AG10803 (cell line): ENCODE data around the gene SETD2.

Experiments
- DNase-seq: peaks from one replicate; pipeline ENCODE4 v3.0.0; 2010; ENCODE audit warnings: low read depth
- H3K4me3 ChIP-seq: 2 replicates; pipeline ENCODE4 v1.5.1; 2011; ENCODE audit warnings: mild to moderate bottlenecking, low read length, control low read depth
- CTCF ChIP-seq: conservative IDR thresholded peaks from 2 replicates; pipeline ENCODE4 v1.5.1; 2011; ENCODE audit warnings: mild to moderate bottlenecking, low read length, control low read depth, inconsistent platforms

Gene SETD2

DNA sequence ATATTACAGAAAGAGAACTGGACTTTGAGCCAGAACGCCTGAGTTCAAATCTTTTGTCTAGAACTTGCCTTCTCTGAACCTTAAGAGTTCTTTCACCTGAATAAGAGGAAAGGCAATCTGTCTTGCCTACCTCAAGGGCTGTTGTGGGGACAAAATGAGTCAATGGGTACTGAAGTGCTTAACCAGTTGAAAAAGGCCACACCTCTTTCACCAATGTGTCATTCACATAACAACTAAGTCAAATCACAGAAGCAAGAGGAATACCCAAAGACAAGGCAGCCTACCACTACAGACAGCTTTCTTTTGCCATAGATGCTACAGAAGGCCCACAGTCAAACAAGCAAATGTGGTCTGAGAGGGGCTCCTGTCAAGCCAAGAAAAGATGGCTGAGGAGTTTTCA lies 144.7 kb downstream of the SETD2 start:
- H3K4me3 ChIP-seq = no peak overlapping the region
- no peak for DNase-seq
- no peak for TF ChIP-seq CTCF

DNA sequence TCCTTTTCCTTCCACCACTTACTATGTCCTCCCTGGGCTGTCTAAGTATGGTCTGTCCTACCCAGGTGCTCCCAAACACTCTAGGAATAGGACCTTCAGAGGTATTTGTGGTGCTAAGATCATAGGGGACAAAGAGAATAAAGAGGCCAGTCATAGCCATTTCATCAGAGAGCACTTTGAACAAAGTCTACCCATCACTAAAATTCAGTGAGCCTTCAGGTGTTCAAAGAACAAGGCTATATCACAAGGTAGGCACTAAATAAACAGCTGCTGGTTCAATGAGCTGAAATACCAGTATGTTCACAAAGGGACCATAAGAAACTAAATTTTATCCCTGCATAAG lies 145.7 kb downstream of the SETD2 start:
- no peak for DNase-seq
- TF ChIP-seq CTCF = no peak
- no peak overlapping the region for H3K4me3 ChIP-seq

DNA sequence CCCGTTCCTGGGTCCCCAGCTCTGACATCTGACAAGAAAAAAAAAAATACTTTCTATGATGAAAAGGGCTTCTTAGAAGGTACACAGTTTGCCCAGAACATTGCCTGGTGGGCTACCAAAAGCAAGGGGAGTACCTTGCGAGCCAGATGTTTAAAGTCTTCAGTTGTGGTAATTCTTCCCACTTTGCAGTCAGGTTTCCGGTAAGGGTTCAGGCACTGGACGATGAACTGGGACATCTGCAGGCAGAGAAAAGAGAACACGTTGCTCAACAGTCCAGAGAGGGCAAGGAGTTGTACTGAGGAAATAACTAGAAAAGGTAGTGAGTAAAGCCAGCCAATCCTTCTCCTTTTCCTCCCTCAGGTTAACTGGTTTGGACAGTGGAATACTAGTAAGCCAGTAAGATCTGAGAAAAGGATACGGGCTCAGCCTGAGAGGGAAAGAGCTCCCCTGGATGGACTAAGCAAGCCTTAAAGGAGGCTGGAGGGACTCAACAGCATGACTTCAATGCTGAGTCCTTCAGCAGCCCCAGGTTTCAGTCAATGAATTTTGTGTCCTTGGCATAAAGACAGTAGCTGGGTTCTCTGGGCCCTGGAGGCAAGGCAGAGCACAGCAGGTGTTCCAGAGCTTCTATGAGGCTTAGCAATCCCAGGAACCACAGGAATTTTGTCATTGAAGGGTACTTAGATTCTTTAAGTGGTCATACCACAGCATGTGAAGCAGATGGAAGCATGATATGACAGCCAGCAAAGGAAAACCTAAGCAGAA lies 146.2 kb downstream of the SETD2 start:
- DNase-seq = peak; percentile 53
- H3K4me3 ChIP-seq = no peak overlapping the region
- no peak for TF ChIP-seq CTCF

DNA sequence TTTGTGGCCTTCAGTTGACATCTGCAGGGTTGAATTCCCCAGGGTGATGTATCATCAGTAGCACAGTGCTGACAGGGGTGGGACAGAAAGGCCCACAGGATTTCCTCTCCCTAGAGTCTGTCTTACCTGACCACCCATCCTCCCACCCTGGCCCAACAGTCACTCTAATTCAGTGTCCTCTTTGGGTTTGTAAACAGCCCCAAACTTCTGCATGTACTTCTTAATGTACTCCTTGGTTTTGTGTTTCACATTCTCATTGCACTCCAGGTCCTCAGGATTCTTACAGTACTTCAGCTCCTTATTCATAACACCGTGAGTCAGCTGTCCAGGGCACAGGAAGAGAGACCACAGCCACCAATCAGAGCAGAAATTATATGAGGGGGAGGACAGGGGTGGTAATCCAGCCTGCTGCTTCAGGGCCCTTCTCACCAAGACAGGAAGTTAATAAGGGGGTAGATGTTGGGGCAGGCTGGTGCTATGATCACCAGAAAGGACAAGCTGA lies 146.9 kb downstream of the SETD2 start:
- TF ChIP-seq CTCF = no peak
- no peak overlapping the region for H3K4me3 ChIP-seq
- DNase-seq = peak; percentile 76

DNA sequence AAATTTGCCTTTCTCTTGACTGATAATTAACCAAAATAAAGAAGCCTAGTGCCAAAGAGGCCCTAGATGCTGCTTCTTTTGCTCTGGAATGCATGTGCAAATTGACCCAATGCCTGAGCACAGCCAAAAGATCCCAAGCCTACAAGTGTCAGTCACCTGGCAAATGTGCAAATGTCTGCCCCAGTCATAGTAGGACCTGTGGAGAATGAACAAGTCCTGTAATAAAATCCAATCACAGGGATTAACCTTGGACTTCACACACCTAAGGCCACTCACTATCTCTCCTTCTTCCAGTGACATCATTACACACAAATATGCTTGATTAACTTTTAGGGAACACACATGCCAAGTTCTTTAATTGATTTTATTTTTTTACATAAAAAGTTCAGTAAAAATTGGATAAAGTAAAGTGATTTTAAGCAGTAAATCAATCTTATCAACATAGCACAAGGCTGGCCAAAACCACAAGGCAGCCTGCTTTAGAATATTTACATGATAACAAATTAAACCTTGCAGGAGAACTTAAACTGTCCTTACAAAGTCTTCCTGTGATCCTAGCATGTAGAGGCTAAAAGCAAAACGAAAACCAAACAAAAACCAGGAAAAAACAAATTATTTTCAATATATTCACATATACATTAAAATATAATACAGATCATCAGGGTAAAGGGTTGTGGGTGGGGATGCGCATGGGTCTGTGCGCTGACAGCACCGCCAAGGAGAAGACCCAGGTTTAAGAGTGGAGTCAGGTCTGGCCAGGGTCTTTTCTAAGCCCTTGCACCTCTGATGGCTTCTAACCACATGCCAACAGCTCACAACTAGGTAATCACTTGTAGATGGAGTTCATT lies 147.6 kb downstream of the SETD2 start:
- DNase-seq = no peak
- no peak for TF ChIP-seq CTCF
- no peak overlapping the region for H3K4me3 ChIP-seq

DNA sequence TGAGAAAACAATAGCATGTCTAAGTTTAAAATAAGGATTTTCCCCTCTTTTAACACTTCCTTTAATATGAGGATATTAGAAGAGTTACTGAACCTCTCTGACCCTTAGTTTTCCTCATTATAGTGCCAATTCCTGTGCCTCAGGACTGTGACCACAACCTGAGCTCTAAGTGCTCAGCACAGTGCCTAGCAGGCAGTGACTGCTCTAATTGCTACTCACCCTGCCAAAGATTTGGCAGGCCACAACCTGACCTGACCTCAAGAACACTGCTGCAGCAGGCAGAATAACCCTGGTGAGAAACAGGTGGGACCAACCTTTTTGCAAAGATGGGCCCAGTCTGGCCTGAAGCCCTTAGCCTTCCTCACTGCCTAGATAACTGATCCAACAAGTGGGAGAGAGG lies 148.8 kb downstream of the SETD2 start:
- TF ChIP-seq CTCF = no peak
- DNase-seq = no peak

More for the DNA sequence above, 148.8 kb downstream of the SETD2 start:
- no peak overlapping the region for H3K4me3 ChIP-seq
